Nephron progenitor cell (in vitro differentiated cells): ENCODE measurements around the gene ARFGAP2.

Experiments used
- DNase-seq: peaks from one replicate; pipeline ENCODE4 v3.0.0; 2021
- H3K27ac Mint-ChIP-seq: 2 replicates; pipeline ENCODE4 v1.8.0; 2021; ENCODE audit warnings: mild to moderate bottlenecking, moderate library complexity, mixed read lengths
- H3K27me3 Mint-ChIP-seq: 2 replicates; pipeline ENCODE4 v1.8.0; 2021; ENCODE audit warnings: mild to moderate bottlenecking, low read depth, mixed read lengths; ENCODE audit not compliant: poor library complexity
- H3K36me3 Mint-ChIP-seq: 2 replicates; pipeline ENCODE4 v1.8.0; 2021; ENCODE audit warnings: low read depth, mixed read lengths
- H3K4me1 Mint-ChIP-seq: 2 replicates; pipeline ENCODE4 v1.8.0; 2021; ENCODE audit warnings: mixed read lengths
- H3K4me3 Mint-ChIP-seq: 2 replicates; pipeline ENCODE4 v1.8.0; 2021; ENCODE audit warnings: mild to moderate bottlenecking, moderate library complexity, mixed read lengths
- H3K9me3 Mint-ChIP-seq: 2 replicates; pipeline ENCODE4 v1.8.0; 2021; ENCODE audit warnings: mild to moderate bottlenecking, moderate library complexity, mixed read lengths
- CTCF ChIP-seq: fragments of 200-600 bp; sonication (generic); IDR thresholded peaks from 2 replicates; pipeline ENCODE4 v1.5.0; 2021; ENCODE audit warnings: antibody characterized with exemption

Gene ARFGAP2

DNA sequence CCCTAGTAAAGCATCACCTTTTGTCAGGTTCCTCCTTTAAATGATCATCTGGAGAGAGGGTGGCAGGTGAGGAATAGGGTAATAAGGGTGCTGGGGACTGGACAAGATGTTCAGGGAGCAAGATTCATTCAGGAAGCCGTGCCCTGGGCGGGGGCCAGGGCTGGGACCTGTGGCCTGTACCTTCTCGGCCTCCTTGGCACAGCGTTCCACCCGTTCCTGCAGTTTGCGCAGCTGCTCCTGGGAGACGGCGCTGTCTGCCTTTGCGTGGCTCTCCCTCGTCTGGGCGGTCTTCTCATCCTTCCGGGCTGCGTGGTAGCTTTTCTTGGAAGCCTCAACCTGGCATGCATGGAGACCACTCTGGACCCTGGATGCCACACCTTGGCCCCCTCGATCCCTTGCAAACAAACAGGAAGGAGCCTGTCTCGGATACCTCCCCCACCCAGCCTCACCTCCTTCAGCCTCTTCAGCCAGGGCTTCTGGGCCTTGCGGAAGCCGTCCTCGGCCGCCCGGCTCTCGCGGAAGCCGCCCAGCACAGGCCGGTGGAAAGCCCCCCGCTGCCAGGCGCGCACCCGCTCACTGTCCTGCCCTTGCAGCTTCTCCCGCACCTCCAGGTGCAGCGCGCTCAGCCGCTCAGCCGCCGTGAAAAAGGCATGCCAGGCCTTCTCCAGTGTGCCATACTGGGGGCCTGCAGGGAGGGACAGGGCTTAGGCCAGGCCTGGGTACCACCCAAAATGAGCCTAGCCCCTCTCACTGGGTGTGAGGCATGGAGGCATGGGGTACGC is 3.5 kb upstream of the ARFGAP2 start:
- H3K27me3 Mint-ChIP-seq = peaks cover 11% of the 10 kb centered on the region
- peaks cover 5% of the 10 kb centered on the region for H3K36me3 Mint-ChIP-seq
- no peak for DNase-seq
- TF ChIP-seq CTCF = no peak
- H3K4me1 Mint-ChIP-seq = peaks cover 46% of the 10 kb centered on the region
- no peak overlapping the region for H3K27ac Mint-ChIP-seq
- H3K4me3 Mint-ChIP-seq = no peak overlapping the region
- no peaks in the 10 kb centered on the region for H3K9me3 Mint-ChIP-seq

DNA sequence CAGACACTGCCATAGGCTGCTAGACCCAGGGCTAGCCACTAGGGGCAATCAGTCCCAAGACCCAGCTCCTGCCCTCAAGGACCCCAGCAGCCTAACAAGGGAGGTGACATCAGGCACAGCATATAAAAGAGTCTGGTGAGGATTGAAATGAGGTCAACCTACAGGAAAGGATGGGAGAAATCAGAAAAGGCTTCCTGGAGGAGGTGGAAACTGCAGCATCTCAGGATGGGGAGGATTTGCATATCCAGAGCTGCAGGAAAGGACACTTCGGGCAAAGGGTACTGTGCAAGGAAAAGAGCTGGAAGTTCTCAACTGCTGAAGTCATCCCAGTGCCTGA is 2.9 kb upstream of the ARFGAP2 start:
- Mint-ChIP-seq H3K9me3 (no peaks in the 10 kb centered on the region), H3K4me3 (no peak overlapping the region), H3K36me3 (peaks cover 5% of the 10 kb centered on the region), H3K27ac (no peak overlapping the region), H3K27me3 (peaks cover 11% of the 10 kb centered on the region), H3K4me1 (peaks cover 45% of the 10 kb centered on the region)
- peak; percentile 54 for TF ChIP-seq CTCF
- DNase-seq = peak; percentile 58

DNA sequence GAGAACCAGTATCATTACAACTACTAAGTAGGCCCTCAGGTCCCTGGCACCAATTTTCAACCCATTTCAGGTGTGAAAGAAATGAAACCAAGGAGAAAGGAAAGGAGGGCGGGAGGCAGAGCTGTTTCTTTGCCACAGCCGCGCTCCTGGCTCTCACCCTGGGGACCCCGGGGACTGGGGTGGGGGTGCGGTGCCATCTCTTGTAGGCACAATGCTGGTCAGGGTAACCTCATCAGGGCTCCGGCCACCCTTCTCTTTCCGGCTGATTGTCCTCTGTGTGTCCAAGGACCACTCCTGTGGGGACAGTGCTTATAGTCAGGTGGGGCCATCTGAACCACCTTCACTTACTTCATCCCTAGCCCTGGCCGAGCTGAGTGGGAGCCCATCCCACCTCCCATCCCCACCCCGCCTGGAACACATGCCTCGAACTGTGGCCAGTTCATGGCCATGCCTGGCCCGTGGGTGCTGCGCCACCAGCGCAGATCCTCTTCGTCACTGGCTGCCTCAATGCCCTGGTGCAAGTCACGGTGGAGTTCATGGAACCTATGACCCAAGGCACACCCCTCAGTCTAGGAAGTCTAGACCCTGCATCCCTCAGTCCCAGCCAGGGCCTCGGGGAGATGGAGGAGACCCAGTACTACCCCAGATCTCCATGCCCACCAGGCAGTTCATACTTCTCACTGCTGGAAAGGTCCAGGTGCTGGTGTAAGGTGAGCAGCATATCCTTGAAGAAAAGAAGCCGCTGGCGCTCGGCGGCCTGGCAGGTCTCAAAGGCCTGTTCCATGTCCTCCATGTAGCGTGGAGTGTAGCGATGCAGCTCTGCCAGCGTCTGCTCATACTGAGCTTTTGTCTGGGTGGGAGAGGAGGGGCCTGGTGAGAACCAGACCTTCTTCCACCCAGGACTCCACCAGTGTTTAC is 2.3 kb upstream of the ARFGAP2 start:
- H3K27me3 Mint-ChIP-seq = peaks cover 6% of the 10 kb centered on the region
- peak overlapping the region; percentile 51 for H3K27ac Mint-ChIP-seq
- no peak for DNase-seq
- no peaks in the 10 kb centered on the region for H3K9me3 Mint-ChIP-seq
- no peak for TF ChIP-seq CTCF
- peaks cover 7% of the 10 kb centered on the region for H3K36me3 Mint-ChIP-seq
- no peak overlapping the region for H3K4me3 Mint-ChIP-seq
- H3K4me1 Mint-ChIP-seq = peaks cover 40% of the 10 kb centered on the region

DNA sequence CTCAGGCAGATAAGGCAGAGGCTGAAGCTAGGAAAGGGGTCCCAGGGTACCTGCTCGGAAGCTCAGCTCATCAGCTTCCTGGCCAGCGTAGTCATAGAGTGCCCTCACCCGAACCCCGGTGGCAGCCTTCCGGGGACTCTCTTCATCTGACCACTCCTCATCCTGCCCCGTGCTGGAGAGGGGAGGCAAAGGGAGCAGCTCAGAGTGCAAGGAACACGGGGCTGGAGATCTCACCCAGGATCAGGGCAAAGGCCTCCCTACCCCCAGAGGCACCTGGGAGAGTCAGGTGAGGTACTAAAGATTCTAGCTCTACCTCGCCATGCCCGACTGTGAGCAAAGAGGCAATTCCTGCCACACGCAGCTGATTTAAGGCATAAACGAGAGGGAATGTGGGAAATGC is 1.6 kb upstream of the ARFGAP2 start:
- peaks cover 38% of the 10 kb centered on the region for H3K4me1 Mint-ChIP-seq
- H3K36me3 Mint-ChIP-seq = peaks cover 12% of the 10 kb centered on the region
- peaks cover 3% of the 10 kb centered on the region for H3K27me3 Mint-ChIP-seq
- no peak overlapping the region for H3K4me3 Mint-ChIP-seq
- H3K9me3 Mint-ChIP-seq = no peaks in the 10 kb centered on the region
- H3K27ac Mint-ChIP-seq = peak overlapping the region; percentile 99
- TF ChIP-seq CTCF = no peak
- DNase-seq = no peak

GRCh38 chr11:47177846-47178245 is 1.2 kb upstream of the ARFGAP2 start:
- no peak for DNase-seq
- peaks cover 37% of the 10 kb centered on the region for H3K4me1 Mint-ChIP-seq
- TF ChIP-seq CTCF = no peak
- H3K36me3 Mint-ChIP-seq = peaks cover 16% of the 10 kb centered on the region
- H3K27ac Mint-ChIP-seq = peak overlapping the region; percentile 99
- peaks cover 3% of the 10 kb centered on the region for H3K27me3 Mint-ChIP-seq
- H3K4me3 Mint-ChIP-seq = peak overlapping the region; percentile 95
- no peaks in the 10 kb centered on the region for H3K9me3 Mint-ChIP-seq
